ENCODE data around the gene NR6A1.

The NR6A1 gene

DNA sequence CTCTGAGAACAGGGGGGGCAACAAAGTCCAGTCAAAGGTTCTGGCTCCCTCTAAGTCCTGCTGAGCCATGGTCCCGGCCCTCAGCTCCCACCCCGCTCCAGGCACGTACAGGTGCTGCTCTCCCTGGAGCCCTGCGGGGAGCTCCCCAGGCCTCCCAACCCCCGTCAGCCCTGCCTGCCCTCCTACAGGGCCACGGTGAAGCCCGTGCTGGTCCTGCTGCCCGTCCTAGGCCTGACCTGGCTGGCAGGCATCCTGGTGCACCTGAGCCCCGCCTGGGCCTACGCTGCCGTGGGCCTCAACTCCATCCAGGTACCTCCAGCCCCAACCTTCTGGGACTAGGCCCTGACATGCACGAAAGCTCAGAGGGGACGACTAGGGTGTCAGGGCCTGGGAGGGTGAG, 300.8 kb downstream of the NR6A1 start:
- no peak for DNase-seq (ENCODE audit: low spot score)

GRCh38 chr9:124469011-124469832, 301.9 kb downstream of the NR6A1 start:
- no peak for DNase-seq (ENCODE audit: low spot score)

- DNase-seq (ENCODE audit: low spot score) = no peak
Measured at GRCh38 chr9:124468061-124468740, 302.9 kb downstream of the NR6A1 start.

GRCh38 chr9:124467410-124468060, 303.6 kb downstream of the NR6A1 start:
- no peak for DNase-seq (ENCODE audit: low spot score)

Data from HuH-7.5 (cell line).